CMK (cell line): Measurements from ENCODE around the gene NFE2L1.
"Not testable (repeated sequence)": the region's sequence is repeated elsewhere in the genome, so short reads cannot be mapped to it uniquely, and the experiment has no call there.

Experiments
- DNase-seq: peaks from one replicate; pipeline ENCODE4 v3.0.0-alpha.2; 2010; ENCODE audit warnings: low read depth

Gene NFE2L1

GRCh38 chr17:48024149-48025039, 23.8 kb upstream of the NFE2L1 start:
- DNase-seq: no peak

GRCh38 chr17:48025040-48025903, 22.9 kb upstream of the NFE2L1 start:
- DNase-seq: peak; percentile 90

GRCh38 chr17:48025904-48026501, 22.2 kb upstream of the NFE2L1 start:
- no peak for DNase-seq

GRCh38 chr17:48026502-48027321, 21.4 kb upstream of the NFE2L1 start:
- peak; percentile 86 for DNase-seq

GRCh38 chr17:48027322-48027981, 20.7 kb upstream of the NFE2L1 start:
- DNase-seq: no peak

- DNase-seq: no peak
These were observed 19.4 kb upstream of the NFE2L1 start for GRCh38 chr17:48028736-48029135.

GRCh38 chr17:48030531-48030930, 17.6 kb upstream of the NFE2L1 start:
- DNase-seq: no peak

- no peak for DNase-seq
These were observed 16.2 kb upstream of the NFE2L1 start for GRCh38 chr17:48031966-48032365.

- DNase-seq: not testable (repeated sequence)
These were observed 13.4 kb upstream of the NFE2L1 start for GRCh38 chr17:48034734-48035133.

- no peak for DNase-seq
These were observed 11.5 kb upstream of the NFE2L1 start for GRCh38 chr17:48036693-48037035.

GRCh38 chr17:48037036-48037837, 10.9 kb upstream of the NFE2L1 start, which contains the start of gene COPZ2:
Gene COPZ2, minus strand, starts transcription at chr17:48037797. Its CDS starts 20 bp downstream, at chr17:48037777.
- no peak for DNase-seq

- DNase-seq: no peak
These were observed 10.3 kb upstream of the NFE2L1 start for GRCh38 chr17:48037838-48038323.

GRCh38 chr17:48038687-48039086, 9.5 kb upstream of the NFE2L1 start:
- DNase-seq: no peak

- no peak for DNase-seq
These were observed 5.0 kb upstream of the NFE2L1 start for GRCh38 chr17:48043176-48043575.

- DNase-seq: no peak
These were observed 3.3 kb upstream of the NFE2L1 start for GRCh38 chr17:48044851-48045250.

- DNase-seq: no peak
These were observed 2.7 kb upstream of the NFE2L1 start for GRCh38 chr17:48045316-48046001.

GRCh38 chr17:48046296-48046695, 1.9 kb upstream of the NFE2L1 start:
- no peak for DNase-seq

- no peak for DNase-seq
These were observed 932 bp upstream of the NFE2L1 start for GRCh38 chr17:48047113-48047740.
